Measurements from ENCODE around the gene PTGR3.

PTGR3 gene

GRCh38 chr18:75235896-75236295 lies 27.0 kb upstream of the PTGR3 start:
- Histone ChIP-seq H3K4me1 (ENCODE audit: control insufficient read depth in 1 of 2, insufficient read depth in 1 of 2, low read depth in 1 of 2, low read length in 1 of 2) (peaks cover 13% of the 10 kb centered on the region in 2 experiments), H3K4me3 (ENCODE audit: low read depth in 1 of 2, low read length in 1 of 2) (peak overlapping the region; percentile 11 to 34), H3K27me3 (no peaks in the 10 kb centered on the region), H3K36me3 (no peaks in the 10 kb centered on the region), H3K9me3 (no peaks in the 10 kb centered on the region), H3K27ac (peak overlapping the region; percentile 53)
- no peak for TF ChIP-seq CTCF (IDR thresholded peaks at IDR 0.05)

GRCh38 chr18:75234901-75235300 lies 26.0 kb upstream of the PTGR3 start:
- no peaks in the 10 kb centered on the region for H3K27me3 ChIP-seq
- no peaks in the 10 kb centered on the region for H3K9me3 ChIP-seq
- no peaks in the 10 kb centered on the region for H3K36me3 ChIP-seq
- H3K4me3 ChIP-seq (ENCODE audit: low read depth in 1 of 2, low read length in 1 of 2) = no peak overlapping the region
- H3K27ac ChIP-seq = no peak overlapping the region
- peaks cover 13 to 16% of the 10 kb centered on the region in 2 experiments for H3K4me1 ChIP-seq (ENCODE audit: control insufficient read depth in 1 of 2, insufficient read depth in 1 of 2, low read depth in 1 of 2, low read length in 1 of 2)
- TF ChIP-seq CTCF (IDR thresholded peaks at IDR 0.05) = no peak

- peaks cover 7 to 11% of the 10 kb centered on the region in 2 experiments for H3K4me1 ChIP-seq (ENCODE audit: control insufficient read depth in 1 of 2, insufficient read depth in 1 of 2, low read depth in 1 of 2, low read length in 1 of 2)
- H3K27me3 ChIP-seq = no peaks in the 10 kb centered on the region
- H3K36me3 ChIP-seq = no peaks in the 10 kb centered on the region
- no peak overlapping the region for H3K27ac ChIP-seq
- H3K4me3 ChIP-seq (ENCODE audit: low read depth in 1 of 2, low read length in 1 of 2) = no peak overlapping the region
- H3K9me3 ChIP-seq = no peaks in the 10 kb centered on the region
- TF ChIP-seq CTCF (IDR thresholded peaks at IDR 0.05) = no peak
These were observed 22.1 kb upstream of the PTGR3 start for GRCh38 chr18:75231053-75231406.

GRCh38 chr18:75230163-75231052 lies 21.5 kb upstream of the PTGR3 start:
- Histone ChIP-seq H3K27ac (no peak overlapping the region), H3K36me3 (no peaks in the 10 kb centered on the region), H3K9me3 (no peaks in the 10 kb centered on the region), H3K4me3 (ENCODE audit: low read depth in 1 of 2, low read length in 1 of 2) (no peak overlapping the region), H3K4me1 (ENCODE audit: control insufficient read depth in 1 of 2, insufficient read depth in 1 of 2, low read depth in 1 of 2, low read length in 1 of 2) (peaks cover 1 to 5% of the 10 kb centered on the region in 2 experiments), H3K27me3 (no peaks in the 10 kb centered on the region)
- TF ChIP-seq CTCF (IDR thresholded peaks at IDR 0.05) = no peak

- no peak for TF ChIP-seq CTCF (IDR thresholded peaks at IDR 0.05)
- Histone ChIP-seq H3K36me3 (no peaks in the 10 kb centered on the region), H3K27ac (no peak overlapping the region), H3K4me3 (ENCODE audit: low read depth in 1 of 2, low read length in 1 of 2) (no peak overlapping the region), H3K4me1 (ENCODE audit: control insufficient read depth in 1 of 2, insufficient read depth in 1 of 2, low read depth in 1 of 2, low read length in 1 of 2) (peaks cover 4% of the 10 kb centered on the region in 2 experiments), H3K27me3 (no peaks in the 10 kb centered on the region), H3K9me3 (no peaks in the 10 kb centered on the region)
These were observed 20.5 kb upstream of the PTGR3 start for GRCh38 chr18:75229437-75229836.
